Measurements from ENCODE around the gene LDB2. TPM values are rescaled to one million over a fixed set of nuclear protein-coding genes. Genes with fewer than 3 reads are reported as not detected.
A peak's percentile ranks its signal among the peaks of the same experiment; 100 is the strongest.

LDB2 gene
- total RNA-seq, 1 donor from 2014 or later = 4.9 TPM

DNA sequence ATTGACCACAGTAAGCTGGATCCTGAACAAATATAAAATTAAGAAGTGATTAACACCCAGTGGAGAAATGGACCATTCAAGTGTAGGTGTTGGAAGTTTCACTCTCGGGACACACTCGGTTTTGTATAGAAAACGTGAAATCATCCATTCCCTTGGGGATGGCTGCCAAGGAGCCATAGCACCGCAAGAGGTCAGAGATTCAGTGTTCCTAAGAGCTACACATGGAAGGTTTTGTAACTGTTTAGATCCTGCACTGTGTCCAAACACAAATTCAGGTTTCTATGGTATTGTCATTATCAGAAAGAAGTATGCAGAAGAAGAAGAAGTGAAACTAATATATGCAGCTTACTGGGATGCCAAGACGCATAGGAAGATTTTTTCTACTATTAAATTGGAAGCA lies 281.0 kb downstream of the LDB2 start:
- H3K4me1 Mint-ChIP-seq (ENCODE audit: low read depth, unreplicated experiment) = no peaks in the 10 kb centered on the region
- H3K27me3 Mint-ChIP-seq (ENCODE audit: low read depth, unreplicated experiment) = peaks cover 3% of the 10 kb centered on the region
- Histone ChIP-seq H3K27ac (ENCODE audit: low read depth, low read length) (no peak overlapping the region), H2AFZ (ENCODE audit: low read depth, low read length) (no peak overlapping the region), H3K27me3 (ENCODE audit: insufficient read depth, low read length) (no peaks in the 10 kb centered on the region), H4K20me1 (ENCODE audit: insufficient read depth, low read length) (no peaks in the 10 kb centered on the region), H3K36me3 (ENCODE audit: insufficient read depth, low read length) (no peaks in the 10 kb centered on the region), H3K4me2 (ENCODE audit: low read length) (no peak overlapping the region), H3K79me2 (ENCODE audit: insufficient read depth, low read length) (no peaks in the 10 kb centered on the region), H3K9me3 (ENCODE audit: insufficient read depth, low read depth, low read length) (no peaks in the 10 kb centered on the region), H3K4me3 (ENCODE audit: insufficient read depth, low read depth, low read length) (no peak overlapping the region), H3K4me1 (ENCODE audit: insufficient read depth, low read length) (no peaks in the 10 kb centered on the region), H3K9ac (ENCODE audit: low read length) (no peak overlapping the region)
- H3K9me3 Mint-ChIP-seq (ENCODE audit: unreplicated experiment) = peaks cover 7% of the 10 kb centered on the region
- DNase-seq (ENCODE audit: low read depth) (peak; percentile 38), FAIRE-seq (no peak)
- H3K27ac Mint-ChIP-seq (ENCODE audit: unreplicated experiment) = no peak overlapping the region
- H3K36me3 Mint-ChIP-seq (ENCODE audit: low read depth, unreplicated experiment) = no peaks in the 10 kb centered on the region
- no peak overlapping the region for H3K4me3 Mint-ChIP-seq (ENCODE audit: unreplicated experiment)
- no peak for TF ChIP-seq EZH2 (IDR thresholded peaks at IDR 0.05; ENCODE audit: insufficient read depth, low read length)
- TF ChIP-seq, protein P1, sequence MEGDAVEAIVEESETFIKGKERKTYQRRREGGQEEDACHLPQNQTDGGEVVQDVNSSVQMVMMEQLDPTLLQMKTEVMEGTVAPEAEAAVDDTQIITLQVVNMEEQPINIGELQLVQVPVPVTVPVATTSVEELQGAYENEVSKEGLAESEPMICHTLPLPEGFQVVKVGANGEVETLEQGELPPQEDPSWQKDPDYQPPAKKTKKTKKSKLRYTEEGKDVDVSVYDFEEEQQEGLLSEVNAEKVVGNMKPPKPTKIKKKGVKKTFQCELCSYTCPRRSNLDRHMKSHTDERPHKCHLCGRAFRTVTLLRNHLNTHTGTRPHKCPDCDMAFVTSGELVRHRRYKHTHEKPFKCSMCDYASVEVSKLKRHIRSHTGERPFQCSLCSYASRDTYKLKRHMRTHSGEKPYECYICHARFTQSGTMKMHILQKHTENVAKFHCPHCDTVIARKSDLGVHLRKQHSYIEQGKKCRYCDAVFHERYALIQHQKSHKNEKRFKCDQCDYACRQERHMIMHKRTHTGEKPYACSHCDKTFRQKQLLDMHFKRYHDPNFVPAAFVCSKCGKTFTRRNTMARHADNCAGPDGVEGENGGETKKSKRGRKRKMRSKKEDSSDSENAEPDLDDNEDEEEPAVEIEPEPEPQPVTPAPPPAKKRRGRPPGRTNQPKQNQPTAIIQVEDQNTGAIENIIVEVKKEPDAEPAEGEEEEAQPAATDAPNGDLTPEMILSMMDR (IDR thresholded peaks at IDR 0.05; ENCODE audit: insufficient read depth, low read depth, low read length) = no peak

DNA sequence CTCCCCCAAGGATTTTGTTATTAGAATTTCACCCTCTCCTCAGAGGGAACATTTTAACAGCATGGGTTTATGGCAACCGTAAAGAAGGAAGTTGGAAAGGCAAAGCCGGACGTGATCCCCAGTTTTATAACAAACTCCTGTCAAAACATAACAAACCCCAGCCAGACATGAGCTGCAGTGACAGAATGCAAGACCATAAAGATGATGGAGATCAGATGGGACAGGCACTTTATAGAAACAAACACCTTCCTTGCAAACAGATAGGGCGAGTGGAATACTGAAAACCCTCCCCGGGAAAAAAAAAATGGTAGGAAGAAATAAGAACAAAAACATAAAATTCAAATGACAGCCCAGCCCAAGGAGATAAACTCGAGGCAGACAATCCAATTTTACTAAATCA lies 281.4 kb downstream of the LDB2 start:
- Histone ChIP-seq H4K20me1 (ENCODE audit: insufficient read depth, low read length) (no peaks in the 10 kb centered on the region), H3K9me3 (ENCODE audit: insufficient read depth, low read depth, low read length) (no peaks in the 10 kb centered on the region), H3K79me2 (ENCODE audit: insufficient read depth, low read length) (no peaks in the 10 kb centered on the region), H3K27me3 (ENCODE audit: insufficient read depth, low read length) (no peaks in the 10 kb centered on the region), H3K27ac (ENCODE audit: low read depth, low read length) (no peak overlapping the region), H2AFZ (ENCODE audit: low read depth, low read length) (no peak overlapping the region), H3K4me3 (ENCODE audit: insufficient read depth, low read depth, low read length) (no peak overlapping the region), H3K4me2 (ENCODE audit: low read length) (no peak overlapping the region), H3K4me1 (ENCODE audit: insufficient read depth, low read length) (no peaks in the 10 kb centered on the region), H3K36me3 (ENCODE audit: insufficient read depth, low read length) (no peaks in the 10 kb centered on the region), H3K9ac (ENCODE audit: low read length) (no peak overlapping the region)
- no peak overlapping the region for H3K27ac Mint-ChIP-seq (ENCODE audit: unreplicated experiment)
- DNase-seq (ENCODE audit: low read depth) (no peak), FAIRE-seq (peak; percentile 26)
- TF ChIP-seq EZH2 (IDR thresholded peaks at IDR 0.05; ENCODE audit: insufficient read depth, low read length) = no peak
- TF ChIP-seq, protein P1 (IDR thresholded peaks at IDR 0.05; ENCODE audit: insufficient read depth, low read depth, low read length) = no peak
- H3K36me3 Mint-ChIP-seq (ENCODE audit: low read depth, unreplicated experiment) = no peaks in the 10 kb centered on the region
- no peaks in the 10 kb centered on the region for H3K4me1 Mint-ChIP-seq (ENCODE audit: low read depth, unreplicated experiment)
- H3K9me3 Mint-ChIP-seq (ENCODE audit: unreplicated experiment) = peaks cover 7% of the 10 kb centered on the region
- H3K4me3 Mint-ChIP-seq (ENCODE audit: unreplicated experiment) = no peak overlapping the region
- peaks cover 3% of the 10 kb centered on the region for H3K27me3 Mint-ChIP-seq (ENCODE audit: low read depth, unreplicated experiment)

DNA sequence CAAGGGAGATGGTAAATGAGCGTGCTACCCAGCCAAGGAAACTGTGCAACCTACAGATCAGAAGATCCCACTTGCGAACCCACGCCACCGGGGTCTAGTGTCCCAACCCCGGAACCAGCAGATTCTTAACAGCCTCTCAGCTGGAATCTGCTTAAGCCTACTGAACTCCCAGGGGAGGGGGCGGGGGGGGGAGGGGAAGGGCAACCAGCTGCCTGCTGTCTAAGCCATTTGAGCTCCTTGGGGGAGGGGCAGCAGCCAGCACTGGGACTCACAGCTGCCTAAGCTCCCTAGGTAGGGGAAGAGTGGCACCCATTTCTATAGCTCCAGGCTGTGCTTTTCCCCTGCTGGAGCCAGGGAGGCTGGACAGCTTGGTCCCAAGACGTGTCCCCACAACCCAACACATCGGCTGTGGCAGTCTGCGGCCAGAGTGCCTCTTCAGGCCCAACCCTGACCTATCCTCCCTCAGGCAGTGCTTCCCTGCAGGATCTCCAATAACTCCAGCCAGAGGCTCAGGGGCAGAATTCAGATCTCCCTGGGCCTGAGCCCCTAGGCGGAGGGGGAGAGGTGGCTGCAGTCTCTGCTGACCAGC lies 289.2 kb downstream of the LDB2 start:
- FAIRE-seq = no peak
- no peak overlapping the region for H3K4me3 ChIP-seq (ENCODE audit: insufficient read depth, low read depth, low read length)
- no peaks in the 10 kb centered on the region for H3K9me3 ChIP-seq (ENCODE audit: insufficient read depth, low read depth, low read length)
- H3K4me1 ChIP-seq (ENCODE audit: insufficient read depth, low read length) = no peaks in the 10 kb centered on the region
- H3K36me3 Mint-ChIP-seq (ENCODE audit: low read depth, unreplicated experiment) = no peaks in the 10 kb centered on the region
- no peaks in the 10 kb centered on the region for H3K27me3 ChIP-seq (ENCODE audit: insufficient read depth, low read length)
- no peak overlapping the region for H3K4me2 ChIP-seq (ENCODE audit: low read length)
- no peaks in the 10 kb centered on the region for H3K36me3 ChIP-seq (ENCODE audit: insufficient read depth, low read length)
- H3K79me2 ChIP-seq (ENCODE audit: insufficient read depth, low read length) = no peaks in the 10 kb centered on the region
- no peak overlapping the region for H3K27ac Mint-ChIP-seq (ENCODE audit: unreplicated experiment)
- H3K4me1 Mint-ChIP-seq (ENCODE audit: low read depth, unreplicated experiment) = peaks cover 7% of the 10 kb centered on the region
- no peaks in the 10 kb centered on the region for H3K27me3 Mint-ChIP-seq (ENCODE audit: low read depth, unreplicated experiment)
- no peaks in the 10 kb centered on the region for H4K20me1 ChIP-seq (ENCODE audit: insufficient read depth, low read length)
- peaks cover 5% of the 10 kb centered on the region for H3K9me3 Mint-ChIP-seq (ENCODE audit: unreplicated experiment)
- TF ChIP-seq EZH2 (IDR thresholded peaks at IDR 0.05; ENCODE audit: insufficient read depth, low read length) = no peak
- TF ChIP-seq, protein P1 (IDR thresholded peaks at IDR 0.05; ENCODE audit: insufficient read depth, low read depth, low read length) = no peak
- DNase-seq (ENCODE audit: low read depth) = no peak
- H3K9ac ChIP-seq (ENCODE audit: low read length) = no peak overlapping the region
- no peak overlapping the region for H3K4me3 Mint-ChIP-seq (ENCODE audit: unreplicated experiment)
- H2AFZ ChIP-seq (ENCODE audit: low read depth, low read length) = no peak overlapping the region
- no peak overlapping the region for H3K27ac ChIP-seq (ENCODE audit: low read depth, low read length)

Data from astrocyte (in vitro differentiated cells and primary cell).